AG04450 (cell line): ENCODE data around the gene ENOX1. TPM values are rescaled to one million over a fixed set of nuclear protein-coding genes. Genes with fewer than 3 reads are reported as not detected.

ENCODE experiments used
- CTCF ChIA-PET: fragments of 300-600, 350-600 bp; formaldehyde crosslinking; extraction: SDS; loops from one replicate; lab custom pipeline; 2022; ENCODE audit warnings: antibody characterized with exemption, inconsistent platforms; lab: Charles Lee
- POLR2A ChIA-PET: fragments of 350-600 bp; formaldehyde crosslinking; extraction: SDS; loops from one replicate; lab custom pipeline; 2021; ENCODE audit warnings: antibody characterized with exemption, inconsistent platforms; lab: Yijun Ruan, JAX
- DNase-seq: peaks from one replicate; pipeline ENCODE4 v3.0.0-alpha.2; 2011; ENCODE audit warnings: low read depth, low spot score
- H3K27ac ChIP-seq: one replicate; pipeline ENCODE4 v1.5.1; 2012; ENCODE audit warnings: low read depth, low read length, control low read depth
- H3K27me3 ChIP-seq: one replicate; pipeline ENCODE4 v1.6.0; 2012; ENCODE audit warnings: low read length; ENCODE audit not compliant: control insufficient read depth, insufficient read depth
- H3K4me3 ChIP-seq: 2 replicates; pipeline ENCODE4 v1.5.1; 2011; ENCODE audit warnings: mild to moderate bottlenecking, low read depth, low read length, control low read depth
- H3K9me3 ChIP-seq: 2 replicates; pipeline ENCODE4 v1.5.1; 2012; ENCODE audit warnings: low read length; ENCODE audit not compliant: control insufficient read depth, insufficient read depth
- CTCF ChIP-seq: IDR thresholded peaks from 2 replicates; pipeline ENCODE4 v1.5.1; 2011; ENCODE audit warnings: low read depth, low read length, control low read depth, inconsistent platforms
- polyA plus RNA-seq: library from polyadenylated mRNA; depleted of rRNA; stranded (reverse); fragments of >200 nt; gene quantifications from 2 replicates; pipeline ENCODE4 v1.2.3, GENCODE V29; 2011

ENOX1 gene
- polyA plus RNA-seq, 1 experiment = 3.9 TPM

GRCh38 chr13:43664700-43665191 is 122.0 kb downstream of the ENOX1 start:
- CTCF ChIA-PET = no interaction called here
- Histone ChIP-seq H3K9me3 (no peaks in the 10 kb centered on the region), H3K27me3 (no peaks in the 10 kb centered on the region), H3K4me3 (no peak overlapping the region), H3K27ac (peak overlapping the region; percentile 62)
- no peak for TF ChIP-seq CTCF
- peak; percentile 37 for DNase-seq
- POLR2A ChIA-PET = interaction anchor here (0.6 kb wide), 1 partner anchor 124 kb away, joined by 3 read pairs; no protein-coding TSS in a partner anchor

- Histone ChIP-seq H3K27me3 (no peaks in the 10 kb centered on the region), H3K27ac (no peak overlapping the region), H3K4me3 (no peak overlapping the region), H3K9me3 (no peaks in the 10 kb centered on the region)
- DNase-seq = peak; percentile 10
- CTCF ChIA-PET = no interaction called here
- POLR2A ChIA-PET = no interaction called here
- TF ChIP-seq CTCF = no peak
These were observed 123.2 kb downstream of the ENOX1 start for GRCh38 chr13:43663474-43664090.

GRCh38 chr13:43662976-43663375 is 123.8 kb downstream of the ENOX1 start:
- H3K4me3 ChIP-seq = no peak overlapping the region
- no peak for TF ChIP-seq CTCF
- ChIA-PET POLR2A (no interaction called here), CTCF (no interaction called here)
- H3K27me3 ChIP-seq = no peaks in the 10 kb centered on the region
- no peaks in the 10 kb centered on the region for H3K9me3 ChIP-seq
- H3K27ac ChIP-seq = no peak overlapping the region
- no peak for DNase-seq

GRCh38 chr13:43661161-43661830 is 125.5 kb downstream of the ENOX1 start:
- DNase-seq = no peak
- ChIA-PET POLR2A (no interaction called here), CTCF (no interaction called here)
- TF ChIP-seq CTCF = no peak
- Histone ChIP-seq H3K4me3 (no peak overlapping the region), H3K27ac (no peak overlapping the region), H3K27me3 (no peaks in the 10 kb centered on the region), H3K9me3 (no peaks in the 10 kb centered on the region)

- ChIA-PET POLR2A (no interaction called here), CTCF (interaction anchor here (0.7 kb wide), 1 partner anchor 24 kb away, joined by 3 read pairs; no protein-coding TSS in a partner anchor)
- no peak for TF ChIP-seq CTCF
- Histone ChIP-seq H3K27ac (no peak overlapping the region), H3K27me3 (no peaks in the 10 kb centered on the region), H3K4me3 (no peak overlapping the region), H3K9me3 (no peaks in the 10 kb centered on the region)
- DNase-seq = no peak
These were observed 129.3 kb downstream of the ENOX1 start for GRCh38 chr13:43657485-43657884.
